ENCODE data around the gene ERMN. TPM values are rescaled to one million over a fixed set of nuclear protein-coding genes. Genes with fewer than 3 reads are reported as not detected.

ERMN gene
- total and polyA plus RNA-seq, 2 donors (not counting 1 experiment from before 2014, with no cell fraction given), result 2.7 to 11.9 TPM

DNA sequence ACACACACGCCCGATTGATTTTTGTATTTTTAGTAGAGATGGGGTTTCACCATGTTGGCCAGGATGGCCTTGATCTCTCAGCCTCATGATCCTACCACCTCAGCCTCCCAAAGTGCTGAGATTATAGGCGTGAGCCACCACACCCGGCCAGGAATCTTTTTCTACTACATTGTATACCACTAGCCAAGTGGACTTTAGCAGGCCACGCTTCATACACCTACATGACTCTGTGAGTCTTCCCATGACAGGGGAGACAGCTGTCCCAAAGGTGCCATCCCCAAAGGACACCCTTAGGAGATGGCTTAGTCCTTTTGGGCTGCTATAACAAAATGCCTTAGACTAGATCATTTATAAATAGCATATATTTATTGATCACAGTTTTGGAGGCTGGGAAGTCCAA, 32.8 kb downstream of the ERMN start:
- DNase-seq, result no peak
- no peak overlapping the region for H3K9ac ChIP-seq (ENCODE audit: low read length)
- Mint-ChIP-seq H3K27me3 (peaks cover 4% of the 10 kb centered on the region), H3K4me3 (no peak overlapping the region), H3K4me1 (no peaks in the 10 kb centered on the region), H3K9me3 (ENCODE audit: insufficient read depth) (no peaks in the 10 kb centered on the region), H3K27ac (no peak overlapping the region)
- WGBS (ENCODE audit: insufficient coverage), result 89% methylated on average over 1 of the region's 5 CpGs
- H3K27ac ChIP-seq (ENCODE audit: low read length in 2 of 2), result no peak overlapping the region
- H3K4me3 ChIP-seq (ENCODE audit: control extremely low read depth in 1 of 5, extremely low read depth in 1 of 5, insufficient read depth in 1 of 5, low read depth in 2 of 5, low read length in 4 of 5), result no peak overlapping the region
- intact Hi-C loops (cut with micrococcal nuclease), result no loop called here
- no peaks in the 10 kb centered on the region for H4K20me1 ChIP-seq (ENCODE audit: control insufficient read depth, insufficient read depth, low read length, poor library complexity, severe bottlenecking)
- H3K4me1 ChIP-seq (ENCODE audit: control insufficient read depth in 2 of 2, insufficient read depth in 2 of 2, low read length in 2 of 2), result no peaks in the 10 kb centered on the region
- no peak overlapping the region for H3K4me2 ChIP-seq (replicated peaks; ENCODE audit: low read depth, low read length, poor library complexity, severe bottlenecking)
- no peaks in the 10 kb centered on the region for H3K36me3 ChIP-seq (replicated peaks in 1 of 2; ENCODE audit: control extremely low read depth in 1 of 2, control insufficient read depth in 1 of 2, extremely low read depth in 1 of 2, insufficient read depth in 2 of 2, low read length in 1 of 2)
- ChIA-PET CTCF (no interaction called here), POLR2A (no interaction called here)
- no peak overlapping the region for H2AFZ ChIP-seq (ENCODE audit: insufficient read depth, low read depth, low read length, poor library complexity, severe bottlenecking)
- TF ChIP-seq, protein P1, sequence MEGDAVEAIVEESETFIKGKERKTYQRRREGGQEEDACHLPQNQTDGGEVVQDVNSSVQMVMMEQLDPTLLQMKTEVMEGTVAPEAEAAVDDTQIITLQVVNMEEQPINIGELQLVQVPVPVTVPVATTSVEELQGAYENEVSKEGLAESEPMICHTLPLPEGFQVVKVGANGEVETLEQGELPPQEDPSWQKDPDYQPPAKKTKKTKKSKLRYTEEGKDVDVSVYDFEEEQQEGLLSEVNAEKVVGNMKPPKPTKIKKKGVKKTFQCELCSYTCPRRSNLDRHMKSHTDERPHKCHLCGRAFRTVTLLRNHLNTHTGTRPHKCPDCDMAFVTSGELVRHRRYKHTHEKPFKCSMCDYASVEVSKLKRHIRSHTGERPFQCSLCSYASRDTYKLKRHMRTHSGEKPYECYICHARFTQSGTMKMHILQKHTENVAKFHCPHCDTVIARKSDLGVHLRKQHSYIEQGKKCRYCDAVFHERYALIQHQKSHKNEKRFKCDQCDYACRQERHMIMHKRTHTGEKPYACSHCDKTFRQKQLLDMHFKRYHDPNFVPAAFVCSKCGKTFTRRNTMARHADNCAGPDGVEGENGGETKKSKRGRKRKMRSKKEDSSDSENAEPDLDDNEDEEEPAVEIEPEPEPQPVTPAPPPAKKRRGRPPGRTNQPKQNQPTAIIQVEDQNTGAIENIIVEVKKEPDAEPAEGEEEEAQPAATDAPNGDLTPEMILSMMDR (IDR thresholded peaks at IDR 0.05), result no peak
- no peak for TF ChIP-seq EZH2 (IDR thresholded peaks at IDR 0.05; ENCODE audit: borderline replicate concordance, insufficient read depth, low read depth, low read length, poor library complexity, severe bottlenecking)
- no peaks in the 10 kb centered on the region for H3K9me3 ChIP-seq (ENCODE audit: control extremely low read depth in 1 of 3, control insufficient read depth in 2 of 3, insufficient read depth in 1 of 3, low read length in 2 of 3)
- no peaks in the 10 kb centered on the region for H3K79me2 ChIP-seq (ENCODE audit: control insufficient read depth, insufficient read depth, low read length)
- H3K27me3 ChIP-seq (replicated peaks in 1 of 4; ENCODE audit: control extremely low read depth in 1 of 4, control insufficient read depth in 3 of 4, insufficient read depth in 4 of 4, low read length in 3 of 4), result no peaks in the 10 kb centered on the region
- no peak for ATAC-seq (ENCODE audit: low read depth)

DNA sequence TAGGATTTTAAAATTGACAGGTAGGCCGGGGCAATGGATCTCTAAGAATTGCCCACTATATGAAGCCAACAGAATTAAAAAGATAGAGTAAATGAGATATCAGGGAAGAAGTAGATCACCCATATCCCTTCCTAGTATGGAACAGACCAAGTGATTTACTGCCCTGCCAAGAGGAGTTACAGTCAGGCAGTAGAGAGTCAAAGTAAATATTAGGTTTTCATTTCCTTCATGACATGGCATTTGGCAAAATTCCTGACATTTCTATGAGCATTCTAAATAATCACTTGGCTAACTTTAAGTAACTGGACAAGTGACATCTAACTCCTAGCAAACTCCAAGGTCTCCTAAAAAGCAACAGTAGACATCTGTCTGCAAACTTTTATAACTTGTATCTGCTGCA, 34.6 kb downstream of the ERMN start:
- Histone ChIP-seq H3K4me2 (replicated peaks; ENCODE audit: low read depth, low read length, poor library complexity, severe bottlenecking) (no peak overlapping the region), H4K20me1 (ENCODE audit: control insufficient read depth, insufficient read depth, low read length, poor library complexity, severe bottlenecking) (no peaks in the 10 kb centered on the region), H3K27me3 (replicated peaks in 1 of 4; ENCODE audit: control extremely low read depth in 1 of 4, control insufficient read depth in 3 of 4, insufficient read depth in 4 of 4, low read length in 3 of 4) (no peaks in the 10 kb centered on the region), H3K9ac (ENCODE audit: low read length) (no peak overlapping the region), H3K4me3 (ENCODE audit: control extremely low read depth in 1 of 5, extremely low read depth in 1 of 5, insufficient read depth in 1 of 5, low read depth in 2 of 5, low read length in 4 of 5) (no peak overlapping the region), H3K79me2 (ENCODE audit: control insufficient read depth, insufficient read depth, low read length) (no peaks in the 10 kb centered on the region), H3K27ac (ENCODE audit: low read length in 2 of 2) (no peak overlapping the region), H2AFZ (ENCODE audit: insufficient read depth, low read depth, low read length, poor library complexity, severe bottlenecking) (no peak overlapping the region), H3K9me3 (ENCODE audit: control extremely low read depth in 1 of 3, control insufficient read depth in 2 of 3, insufficient read depth in 1 of 3, low read length in 2 of 3) (no peaks in the 10 kb centered on the region), H3K36me3 (replicated peaks in 1 of 2; ENCODE audit: control extremely low read depth in 1 of 2, control insufficient read depth in 1 of 2, extremely low read depth in 1 of 2, insufficient read depth in 2 of 2, low read length in 1 of 2) (no peaks in the 10 kb centered on the region), H3K4me1 (ENCODE audit: control insufficient read depth in 2 of 2, insufficient read depth in 2 of 2, low read length in 2 of 2) (no peaks in the 10 kb centered on the region)
- TF ChIP-seq, protein P1 (IDR thresholded peaks at IDR 0.05), result no peak
- TF ChIP-seq EZH2 (IDR thresholded peaks at IDR 0.05; ENCODE audit: borderline replicate concordance, insufficient read depth, low read depth, low read length, poor library complexity, severe bottlenecking), result no peak
- ATAC-seq (ENCODE audit: low read depth) (no peak), DNase-seq (no peak)
- intact Hi-C loops (cut with micrococcal nuclease), result no loop called here
- ChIA-PET CTCF (no interaction called here), POLR2A (no interaction called here)
- no peaks in the 10 kb centered on the region for H3K9me3 Mint-ChIP-seq (ENCODE audit: insufficient read depth)
- H3K4me3 Mint-ChIP-seq, result no peak overlapping the region
- WGBS (ENCODE audit: insufficient coverage), result no CpG with 5 or more reads among the region's 1 CpG
- no peaks in the 10 kb centered on the region for H3K4me1 Mint-ChIP-seq
- no peak overlapping the region for H3K27ac Mint-ChIP-seq
- peaks cover 7% of the 10 kb centered on the region for H3K27me3 Mint-ChIP-seq
